Fibroblast of lung (primary cell): ENCODE measurements around the gene GRIK2.

ENCODE experiments used
- CTCF ChIP-seq, 2 donors: IDR thresholded peaks in 1 of 2; conservative IDR thresholded peaks in 1 of 2; 1 replicate in 1 of 2; 2 replicates in 1 of 2; pipeline ENCODE4 v1.5.1; 2011 to 2012; ENCODE audit warnings: low read length in 2 of 2, control low read depth in 1 of 2, inconsistent platforms in 1 of 2, low read depth in 1 of 2, mild to moderate bottlenecking in 1 of 2
- EZH2 ChIP-seq: IDR thresholded peaks from 2 replicates; pipeline ENCODE4 v1.5.1; 2012; ENCODE audit warnings: low read length, control low read depth, mild to moderate bottlenecking; ENCODE audit errors: missing control alignments

DNA sequence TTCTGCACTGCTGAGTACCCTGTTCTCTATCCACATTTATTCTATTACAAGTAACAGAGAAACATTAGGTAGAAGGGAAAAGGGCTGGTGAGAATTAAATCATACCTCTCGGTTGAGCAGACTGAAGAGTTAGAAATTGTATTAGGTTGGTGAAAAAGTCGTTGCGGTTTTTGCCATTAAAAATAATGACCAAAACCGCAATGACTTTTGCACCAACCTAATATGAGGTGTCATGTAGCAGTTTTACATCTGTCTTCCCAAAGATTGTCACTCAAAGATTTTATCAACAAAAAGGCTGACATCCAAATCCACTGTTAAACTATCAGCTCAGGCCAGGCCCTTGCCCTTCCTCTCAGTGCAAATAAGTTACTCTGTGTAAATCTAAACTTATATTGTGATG is 28.3 kb upstream of the GRIK2 start:
- TF ChIP-seq CTCF (conservative IDR thresholded peaks at IDR 0.05 in 1 of 2, IDR thresholded peaks at IDR 0.05 in 1 of 2; ENCODE audit: low read depth in 1 of 2, low read length in 2 of 2): no peak
- no peak for TF ChIP-seq EZH2
